ENCODE results near the gene GRAP2.
"Not testable (repeated sequence)": the region's sequence is repeated elsewhere in the genome, so short reads cannot be mapped to it uniquely, and the experiment has no call there.

The GRAP2 gene

GRCh38 chr22:39898997-39899396 lies 1.9 kb upstream of the GRAP2 start:
- no peak for DNase-seq

DNA sequence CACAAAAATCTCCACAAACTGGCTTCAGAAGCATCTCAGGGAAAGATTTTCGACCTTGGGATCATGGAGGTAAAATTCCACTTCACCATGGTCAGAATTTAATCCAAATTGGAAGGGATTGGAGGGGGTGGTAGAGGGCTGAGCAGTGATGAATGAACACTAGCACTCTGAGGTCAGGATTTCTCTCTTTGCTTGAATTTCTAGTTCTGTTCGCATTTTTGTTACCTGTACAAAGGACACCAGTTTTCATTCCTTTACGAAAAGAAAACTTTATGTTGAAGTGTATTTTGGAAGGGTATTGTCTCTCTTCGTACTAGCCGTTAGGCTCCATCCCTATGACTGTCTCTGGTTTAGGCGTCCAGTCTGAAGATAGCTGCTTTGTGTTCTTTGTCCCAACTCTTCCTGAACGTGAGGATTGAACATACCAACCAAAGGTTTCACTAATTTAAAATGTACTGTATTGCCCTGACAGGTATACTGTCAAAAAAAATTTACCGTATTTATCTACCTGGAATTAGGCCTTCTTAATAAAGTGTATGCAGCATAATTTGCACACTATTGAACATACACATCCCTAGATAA lies 772 bp downstream of the GRAP2 start:
- DNase-seq, result no peak

GRCh38 chr22:39904024-39904423 lies 3.1 kb downstream of the GRAP2 start:
- DNase-seq, result not testable (repeated sequence)

GRCh38 chr22:39904862-39905261 lies 4.0 kb downstream of the GRAP2 start:
- DNase-seq, result no peak

DNA sequence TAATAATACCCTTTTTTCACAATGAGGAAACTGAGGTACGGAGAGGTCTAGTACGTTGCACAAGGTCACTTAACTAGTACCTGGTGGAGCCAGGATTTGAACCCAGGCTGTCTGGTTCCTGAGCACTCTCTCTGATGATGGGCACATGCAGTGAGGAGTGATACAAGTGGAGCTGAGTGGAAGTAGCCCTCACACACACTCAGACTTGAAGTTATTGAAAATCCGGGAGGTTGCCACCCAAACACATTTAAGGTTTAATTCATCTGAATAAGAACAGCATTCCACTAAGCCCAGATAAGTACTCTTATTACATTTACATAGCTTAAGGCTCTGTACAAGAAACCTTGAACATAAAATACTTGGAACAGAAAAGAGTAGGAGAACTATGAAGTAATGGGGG lies 4.8 kb downstream of the GRAP2 start:
- DNase-seq, result no peak

GRCh38 chr22:39906207-39906606 lies 5.3 kb downstream of the GRAP2 start:
- no peak for DNase-seq

- no peak for DNase-seq
These were observed 6.2 kb downstream of the GRAP2 start for GRCh38 chr22:39907047-39907446.

GRCh38 chr22:39907605-39908097 lies 6.8 kb downstream of the GRAP2 start:
- peak; percentile 54 for DNase-seq

DNA sequence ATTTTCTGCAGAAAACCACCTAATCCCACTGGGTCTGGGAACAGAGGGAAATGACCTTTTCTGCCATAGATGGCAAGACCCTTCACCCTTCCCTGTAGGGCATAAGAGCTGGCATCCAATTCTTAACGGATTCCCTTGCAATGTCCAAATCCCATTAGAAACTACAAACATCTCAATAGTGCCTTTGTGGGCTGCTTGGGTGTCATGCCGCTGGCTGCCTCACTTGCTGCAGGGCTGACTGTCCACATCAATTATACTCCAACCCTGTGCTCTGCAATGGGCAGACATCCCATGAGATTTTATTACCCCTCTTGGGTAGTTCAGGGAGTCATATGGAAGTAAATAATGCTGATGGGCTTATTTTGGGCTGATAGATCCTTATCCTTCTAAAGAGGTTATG lies 7.3 kb downstream of the GRAP2 start:
- DNase-seq, result no peak

DNA sequence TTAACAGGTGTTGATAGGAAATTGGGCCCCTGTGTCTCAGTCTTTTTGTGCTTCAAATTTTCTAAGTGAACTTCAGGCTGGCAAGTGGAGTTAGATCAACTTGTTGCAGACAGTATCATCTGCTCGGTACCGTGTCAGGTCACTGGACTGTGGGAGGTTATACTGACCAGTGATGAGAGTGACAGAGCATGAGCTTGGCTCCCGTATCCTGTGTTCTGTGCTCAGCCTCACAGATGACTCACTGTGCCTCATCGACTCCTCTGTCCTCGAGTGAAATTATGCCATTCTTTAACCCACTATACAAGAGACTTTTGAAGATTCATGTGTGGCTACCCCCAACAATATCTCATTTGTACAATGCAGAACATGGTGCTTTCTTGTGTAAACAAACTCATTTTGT lies 7.9 kb downstream of the GRAP2 start:
- no peak for DNase-seq

DNA sequence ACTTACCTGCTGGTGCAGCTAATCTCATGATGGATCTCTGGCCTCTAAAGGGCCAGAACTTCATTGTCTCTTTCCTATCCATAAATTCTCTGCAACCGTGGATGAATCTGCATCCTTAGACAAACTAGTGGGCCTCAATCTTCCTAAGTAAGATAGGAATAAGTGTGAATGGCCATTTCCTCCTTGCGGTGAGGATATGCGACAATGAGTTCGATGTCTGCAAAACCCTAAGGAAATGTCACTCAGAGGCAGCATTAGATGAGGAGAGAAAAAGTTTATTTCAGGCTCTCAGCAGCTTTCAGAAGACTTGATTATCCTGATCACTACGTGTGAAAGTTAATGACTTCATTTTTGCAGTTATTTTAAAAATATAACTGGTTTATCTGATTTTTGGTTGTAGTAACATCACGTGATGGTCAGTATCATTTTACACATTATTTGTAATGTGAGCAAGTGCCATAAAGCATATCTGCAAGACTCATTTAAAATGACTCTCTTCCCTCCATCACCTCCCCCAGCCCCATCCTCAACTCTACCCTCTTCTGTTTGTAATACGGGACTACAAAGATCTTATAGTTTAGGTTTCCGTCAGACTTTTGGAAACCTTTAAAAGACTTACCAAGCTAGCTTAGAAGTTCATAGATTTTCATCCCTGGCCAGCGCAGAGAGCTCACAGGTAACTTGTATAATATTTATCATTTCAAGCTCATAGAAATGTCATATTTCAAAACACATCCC lies 10.2 kb downstream of the GRAP2 start:
- no peak for DNase-seq

GRCh38 chr22:39913321-39913720 lies 12.4 kb downstream of the GRAP2 start:
- no peak for DNase-seq

GRCh38 chr22:39913886-39914285 lies 13.0 kb downstream of the GRAP2 start:
- no peak for DNase-seq

DNA sequence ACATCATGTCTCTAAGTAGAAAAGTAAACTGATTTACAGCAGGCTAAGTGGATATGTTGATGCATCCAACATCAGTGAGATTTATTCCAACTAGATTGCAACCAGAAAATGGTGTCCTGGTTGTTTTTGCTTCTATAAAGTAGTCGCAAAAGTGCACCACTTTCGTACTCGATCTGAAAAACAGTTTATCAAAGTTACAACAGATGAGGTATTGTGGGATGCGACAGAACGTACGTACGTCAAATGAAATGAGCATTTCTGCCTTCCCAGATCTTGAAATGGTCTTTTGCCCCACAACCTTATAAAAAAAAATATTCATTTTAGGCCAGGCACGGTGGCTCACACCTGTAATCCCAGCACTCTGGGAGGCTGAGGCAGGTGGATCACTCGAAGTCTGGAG lies 13.7 kb downstream of the GRAP2 start:
- no peak for DNase-seq

DNA sequence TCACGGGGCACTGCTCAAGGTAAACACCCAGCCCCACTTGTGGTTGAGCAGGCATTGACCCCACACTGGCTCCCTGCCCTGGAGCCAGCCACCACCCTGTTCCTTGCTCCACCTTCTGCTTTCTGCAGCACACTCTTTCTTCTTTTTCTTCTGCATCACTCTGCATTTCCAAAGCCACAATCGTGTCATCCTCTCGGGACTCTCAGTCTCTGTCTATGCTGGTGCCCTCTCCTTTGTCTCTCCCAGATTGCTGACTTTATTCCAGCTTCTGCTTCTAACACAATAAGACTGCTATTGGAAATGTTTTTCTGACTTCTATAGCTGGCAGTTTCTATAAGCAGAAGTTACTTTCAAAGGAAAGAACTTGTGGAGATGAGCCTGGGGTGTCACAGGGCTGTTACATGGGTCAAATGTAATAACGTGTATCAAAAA lies 14.4 kb downstream of the GRAP2 start:
- no peak for DNase-seq

DNA sequence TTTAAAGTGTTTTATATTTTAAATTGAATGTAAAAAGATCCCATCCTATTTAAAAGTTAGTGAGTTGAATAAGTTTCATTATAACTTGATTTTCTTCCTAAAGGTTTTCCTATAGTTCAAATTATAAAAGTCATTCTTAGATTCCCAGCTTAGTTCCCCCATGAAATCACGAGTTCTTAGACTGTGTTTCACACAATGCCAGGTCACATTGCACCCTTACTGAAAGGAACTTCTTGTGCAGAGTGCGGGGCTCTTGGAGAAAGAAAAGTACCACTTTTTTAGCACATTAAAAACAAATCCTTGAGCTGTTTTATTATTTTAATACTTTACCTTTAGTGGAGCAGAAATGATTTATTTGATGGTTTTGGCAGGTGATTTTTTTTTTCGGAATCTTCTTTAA lies 15.6 kb downstream of the GRAP2 start:
- no peak for DNase-seq

DNA sequence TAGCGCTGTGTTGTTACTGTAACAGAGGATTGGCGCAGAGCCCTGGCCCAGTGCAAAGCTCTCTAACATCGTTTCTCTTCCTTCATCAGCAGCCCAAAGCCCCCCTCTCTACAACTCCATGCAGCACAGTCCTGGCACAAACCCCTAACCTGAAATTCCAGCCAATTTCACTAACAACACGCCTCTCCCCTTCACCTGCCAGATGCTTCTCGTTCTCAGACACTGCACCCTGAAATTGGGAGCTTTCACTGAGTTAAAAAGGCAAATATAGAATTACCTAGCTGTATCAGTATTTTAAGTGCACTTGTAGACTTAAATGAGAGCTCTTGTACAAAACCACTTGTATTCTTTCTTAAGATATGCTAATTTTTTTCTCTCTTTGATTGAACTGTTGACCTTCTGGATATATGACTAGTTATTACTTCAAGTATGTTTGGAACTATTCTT lies 16.3 kb downstream of the GRAP2 start:
- no peak for DNase-seq

GRCh38 chr22:39917776-39918495 lies 17.1 kb downstream of the GRAP2 start:
- no peak for DNase-seq

GRCh38 chr22:39920134-39920743 lies 19.4 kb downstream of the GRAP2 start:
- DNase-seq, result peak; percentile 67

GRCh38 chr22:39923696-39924095 lies 22.8 kb downstream of the GRAP2 start:
- no peak for DNase-seq

GRCh38 chr22:39924286-39924685 lies 23.4 kb downstream of the GRAP2 start:
- DNase-seq, result no peak

DNA sequence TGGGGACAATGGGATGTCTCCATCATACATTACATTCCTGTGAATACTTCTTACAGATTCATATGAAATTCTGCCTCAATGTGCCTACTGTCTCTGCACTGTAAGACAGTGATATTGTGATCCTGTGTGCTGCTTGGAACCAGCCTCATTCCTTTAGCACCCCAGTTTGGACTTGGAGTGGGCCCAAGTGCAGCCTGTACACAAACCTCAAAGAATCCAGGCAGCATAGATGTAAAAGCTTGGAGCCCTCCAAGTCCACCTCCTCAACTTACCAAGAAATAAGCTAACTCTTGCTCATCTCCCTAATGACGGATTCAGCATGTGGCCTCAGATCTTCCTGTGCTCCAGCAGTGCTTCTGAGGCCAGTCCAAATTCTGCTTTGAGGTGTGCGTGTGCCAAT lies 24.4 kb downstream of the GRAP2 start:
- DNase-seq, result no peak

- peak; percentile 45 for DNase-seq
These were observed 25.2 kb downstream of the GRAP2 start for GRCh38 chr22:39925909-39926679.

Measured in CD4-positive, alpha-beta T cell treated with Interleukin-21 for 1 hour (primary cell).